ENCODE measurements around the gene PIP5K1C. TPM values are rescaled to one million over a fixed set of nuclear protein-coding genes. Genes with fewer than 3 reads are reported as not detected.

PIP5K1C gene
- total RNA-seq, 1 donor from 2014 or later = 15.1 TPM

- FAIRE-seq (no peak), DNase-seq (ENCODE audit: low spot score in 2 of 2) (no peak)
Measured at GRCh38 chr19:3664879-3665642, 35.2 kb downstream of the PIP5K1C start.

GRCh38 chr19:3663838-3664237 lies 36.4 kb downstream of the PIP5K1C start:
- no peak for FAIRE-seq

GRCh38 chr19:3661284-3662238 lies 38.7 kb downstream of the PIP5K1C start:
- FAIRE-seq = no peak
- no peak for DNase-seq (ENCODE audit: low spot score in 2 of 2)

More at GRCh38 chr19:3663838-3664237, 36.4 kb downstream of the PIP5K1C start:
- no peak for DNase-seq (ENCODE audit: low spot score in 2 of 2)

- DNase-seq (ENCODE audit: low spot score in 2 of 2) = no peak
- no peak for FAIRE-seq
Measured at GRCh38 chr19:3660493-3661219, 39.6 kb downstream of the PIP5K1C start.

- no peak for DNase-seq (ENCODE audit: low spot score in 2 of 2)
- FAIRE-seq = no peak
Measured at GRCh38 chr19:3659746-3660112, 40.5 kb downstream of the PIP5K1C start.

GRCh38 chr19:3658870-3659745 lies 41.2 kb downstream of the PIP5K1C start:
- no peak for DNase-seq (ENCODE audit: low spot score in 2 of 2)

GRCh38 chr19:3658004-3658869 lies 42.0 kb downstream of the PIP5K1C start:
- DNase-seq (ENCODE audit: low spot score in 2 of 2) = no peak

More at GRCh38 chr19:3658870-3659745, 41.2 kb downstream of the PIP5K1C start:
- no peak for FAIRE-seq

GRCh38 chr19:3657395-3657769 lies 42.9 kb downstream of the PIP5K1C start:
- no peak for FAIRE-seq
- no peak for DNase-seq (ENCODE audit: low spot score in 2 of 2)

More at GRCh38 chr19:3658004-3658869, 42.0 kb downstream of the PIP5K1C start:
- FAIRE-seq = no peak

GRCh38 chr19:3656747-3657394 lies 43.4 kb downstream of the PIP5K1C start:
- DNase-seq (ENCODE audit: low spot score in 2 of 2) = no peak
- FAIRE-seq = no peak

GRCh38 chr19:3656073-3656746 lies 44.1 kb downstream of the PIP5K1C start:
- no peak for FAIRE-seq
- DNase-seq (ENCODE audit: low spot score in 2 of 2) = no peak

GRCh38 chr19:3655402-3656072 lies 44.7 kb downstream of the PIP5K1C start:
- no peak for FAIRE-seq

GRCh38 chr19:3653865-3654513 lies 46.3 kb downstream of the PIP5K1C start:
- DNase-seq (ENCODE audit: low spot score in 2 of 2) = no peak

More at GRCh38 chr19:3655402-3656072, 44.7 kb downstream of the PIP5K1C start:
- peak; percentile 65 to 84 for DNase-seq (ENCODE audit: low spot score in 2 of 2)

GRCh38 chr19:3653081-3653795 lies 47.0 kb downstream of the PIP5K1C start:
- FAIRE-seq = no peak

More at GRCh38 chr19:3653865-3654513, 46.3 kb downstream of the PIP5K1C start:
- no peak for FAIRE-seq

GRCh38 chr19:3652422-3652821 lies 47.8 kb downstream of the PIP5K1C start:
- FAIRE-seq (no peak), DNase-seq (ENCODE audit: low spot score in 2 of 2) (no peak)

More at GRCh38 chr19:3653081-3653795, 47.0 kb downstream of the PIP5K1C start:
- DNase-seq (ENCODE audit: low spot score in 2 of 2) = no peak

- no peak for FAIRE-seq
- no peak for DNase-seq (ENCODE audit: low spot score in 2 of 2)
Measured at GRCh38 chr19:3651684-3652083, 48.6 kb downstream of the PIP5K1C start.

- FAIRE-seq = no peak
- no peak for DNase-seq (ENCODE audit: low spot score in 2 of 2)
Measured at GRCh38 chr19:3649888-3650287, 50.4 kb downstream of the PIP5K1C start.
